ACHN (cell line): ENCODE results near the gene PITPNC1.
A peak's percentile ranks its signal among the peaks of the same experiment; 100 is the strongest.
"Not testable (repeated sequence)": the region's sequence is repeated elsewhere in the genome, so short reads cannot be mapped to it uniquely, and the experiment has no call there.

Experiments
- DNase-seq: peaks from one replicate; pipeline ENCODE4 v3.0.0-alpha.2; 2015
- in situ Hi-C: cut with HindIII; loops from 2 replicates; pipeline ENCODE4 v1.10.0; 2017; ENCODE audit warnings: low sequenced_read_pairs, low pct_ligation_motif_present, low pct_unique_long_range_greater_than_20kb

The PITPNC1 gene

GRCh38 chr17:67390006-67390645 lies 13.0 kb downstream of the PITPNC1 start:
- in situ Hi-C loops = no loop called here
- no peak for DNase-seq

GRCh38 chr17:67390646-67391361 lies 13.7 kb downstream of the PITPNC1 start:
- peak; percentile 58 for DNase-seq
- in situ Hi-C loops = no loop called here

DNA sequence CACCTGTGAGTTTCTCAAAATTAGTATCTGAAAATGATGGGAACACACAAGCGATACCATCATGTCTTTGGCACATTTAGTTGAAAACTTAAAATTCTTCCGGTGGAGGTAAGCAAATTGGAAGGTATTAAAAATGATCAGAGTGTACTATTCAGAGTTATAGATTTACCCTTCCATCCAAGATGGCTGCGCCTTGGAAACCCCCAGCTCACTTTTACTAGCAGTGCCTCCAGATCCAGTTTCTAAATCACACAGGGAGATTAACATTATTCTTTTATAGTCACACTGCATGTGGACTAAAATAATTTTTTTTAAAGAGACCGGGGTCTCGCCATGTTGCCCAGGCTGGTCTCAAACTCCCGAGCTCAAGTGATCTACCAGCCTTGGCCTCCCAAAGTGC lies 15.0 kb downstream of the PITPNC1 start:
- in situ Hi-C loops = no loop called here
- no peak for DNase-seq

- DNase-seq = no peak
- in situ Hi-C loops = no loop called here
Measured at GRCh38 chr17:67393809-67394397, 16.8 kb downstream of the PITPNC1 start.

DNA sequence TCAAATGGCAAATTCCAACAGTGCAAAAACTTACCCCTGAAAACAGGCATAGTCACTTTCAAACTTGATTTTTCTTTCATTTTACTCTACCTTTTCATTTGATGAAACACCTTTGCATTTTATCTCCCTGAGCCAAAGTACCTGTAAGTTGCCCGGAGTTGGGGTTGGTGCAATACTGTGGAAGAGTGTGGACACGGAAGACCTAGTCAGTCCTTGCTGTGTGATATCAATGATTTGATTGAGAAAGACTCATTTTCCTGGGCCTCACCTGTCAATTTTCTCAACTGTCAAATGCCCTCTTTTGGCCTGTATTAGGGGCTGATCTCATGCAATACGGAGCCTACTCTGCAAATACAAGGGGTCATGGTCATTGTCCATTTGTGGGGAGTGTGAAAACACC lies 22.6 kb downstream of the PITPNC1 start:
- in situ Hi-C loops = no loop called here
- no peak for DNase-seq

GRCh38 chr17:67400193-67400592 lies 23.1 kb downstream of the PITPNC1 start:
- in situ Hi-C loops = no loop called here
- DNase-seq = no peak

DNA sequence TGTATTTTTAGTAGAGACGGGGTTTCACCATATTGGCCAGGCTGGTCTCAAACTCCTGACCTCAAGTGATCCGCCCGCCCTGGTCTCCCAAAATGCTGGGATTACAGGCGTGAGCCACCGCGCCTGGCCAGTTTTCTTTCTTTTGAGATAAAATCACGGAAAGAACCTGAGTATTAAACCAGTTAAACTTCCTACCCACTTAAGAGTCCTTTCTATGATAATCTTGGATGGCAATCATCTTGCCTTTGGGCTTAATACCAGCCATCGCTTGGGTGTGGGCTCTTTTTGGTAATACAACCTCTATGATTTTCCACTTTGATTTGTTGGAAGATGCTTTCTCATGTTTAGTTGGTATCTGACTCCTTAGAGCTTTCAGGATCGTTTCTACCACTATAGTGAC lies 24.0 kb downstream of the PITPNC1 start:
- in situ Hi-C loops = no loop called here
- no peak for DNase-seq

DNA sequence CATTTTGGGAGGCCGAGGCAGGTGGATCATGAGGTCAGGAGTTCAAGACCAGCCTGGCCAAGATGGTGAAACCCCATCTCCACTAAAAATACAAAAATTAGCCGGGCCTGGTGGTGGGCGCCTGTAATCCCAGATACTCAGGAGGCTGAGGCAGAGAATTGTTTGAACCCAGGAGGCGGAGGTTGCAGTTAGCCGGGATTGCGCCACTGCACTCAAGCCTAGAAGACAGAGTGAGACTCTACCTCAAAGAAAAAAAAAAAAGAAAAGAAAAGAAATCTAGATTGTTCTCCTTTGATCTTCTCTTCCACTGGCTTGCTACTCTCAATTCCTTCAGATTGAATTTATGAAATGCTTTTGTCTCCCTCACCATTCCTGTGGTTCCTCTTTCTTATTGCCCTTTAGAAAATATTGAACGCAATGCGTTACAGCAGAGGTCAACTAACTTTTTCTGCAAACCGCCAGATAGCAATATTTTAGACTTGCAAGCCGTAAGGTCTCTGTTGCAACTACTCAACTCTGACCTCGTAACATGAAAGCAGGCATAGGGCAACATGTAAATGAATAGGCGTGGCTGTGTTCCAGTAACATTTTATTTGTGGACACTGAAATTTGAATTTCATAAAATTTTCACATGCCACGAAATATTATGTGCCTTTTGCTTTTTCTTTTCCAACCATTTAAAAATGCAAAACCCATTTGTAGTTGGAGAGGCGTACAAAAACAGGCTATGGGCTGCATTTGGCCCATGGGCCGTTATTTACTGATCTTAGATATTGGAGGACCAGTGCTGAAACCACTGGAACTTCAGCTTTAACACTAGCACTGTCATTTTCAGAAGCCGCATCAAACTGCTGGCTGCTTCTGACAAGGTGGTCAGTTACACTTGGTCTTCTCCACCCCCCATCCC lies 24.8 kb downstream of the PITPNC1 start:
- in situ Hi-C loops = no loop called here
- no peak for DNase-seq

DNA sequence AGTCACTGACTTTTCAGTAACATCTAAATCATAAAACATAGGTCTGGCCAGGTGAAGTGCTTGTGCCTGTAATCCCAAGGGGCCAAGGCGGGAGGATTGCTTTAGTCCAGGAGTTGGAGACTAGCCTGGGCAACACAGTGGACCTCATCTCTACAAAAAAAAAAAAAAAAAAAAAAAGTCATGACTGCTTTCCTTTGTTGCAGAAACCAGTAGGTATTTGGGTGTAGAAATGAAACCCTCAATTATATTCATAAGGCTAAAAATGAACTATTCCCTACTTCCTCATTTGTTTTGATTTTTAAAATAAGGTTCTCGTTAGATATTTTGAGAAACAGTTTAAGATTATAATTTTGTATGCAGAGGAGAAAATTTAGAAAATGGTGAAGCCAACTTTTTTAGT lies 26.0 kb downstream of the PITPNC1 start:
- DNase-seq = no peak
- in situ Hi-C loops = no loop called here

- DNase-seq = no peak
- in situ Hi-C loops = no loop called here
Measured at GRCh38 chr17:67403483-67403882, 26.4 kb downstream of the PITPNC1 start.

- DNase-seq, in situ Hi-C loops: not testable (repeated sequence)
Measured at GRCh38 chr17:67408455-67408830, 31.4 kb downstream of the PITPNC1 start.

DNA sequence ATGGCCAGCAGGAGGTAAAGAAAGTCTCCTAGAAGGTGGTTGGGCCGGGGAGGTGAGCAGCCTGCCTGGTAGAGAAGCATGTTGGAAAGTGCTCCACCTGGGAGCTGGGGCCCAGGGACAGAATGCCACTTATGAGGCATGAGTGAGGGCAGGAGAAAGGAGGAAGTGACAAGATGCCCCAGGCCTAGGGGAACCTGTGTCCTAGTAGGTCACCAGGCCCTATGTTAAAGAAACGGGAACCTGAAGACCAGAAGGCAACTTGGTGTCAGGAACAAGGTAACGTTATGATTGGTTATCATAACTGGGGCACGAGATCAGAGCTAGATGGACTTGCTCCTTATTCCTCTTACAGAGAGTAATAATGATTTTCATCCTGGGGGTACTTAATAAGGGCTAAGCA lies 34.3 kb downstream of the PITPNC1 start:
- no peak for DNase-seq
- in situ Hi-C loops = no loop called here

DNA sequence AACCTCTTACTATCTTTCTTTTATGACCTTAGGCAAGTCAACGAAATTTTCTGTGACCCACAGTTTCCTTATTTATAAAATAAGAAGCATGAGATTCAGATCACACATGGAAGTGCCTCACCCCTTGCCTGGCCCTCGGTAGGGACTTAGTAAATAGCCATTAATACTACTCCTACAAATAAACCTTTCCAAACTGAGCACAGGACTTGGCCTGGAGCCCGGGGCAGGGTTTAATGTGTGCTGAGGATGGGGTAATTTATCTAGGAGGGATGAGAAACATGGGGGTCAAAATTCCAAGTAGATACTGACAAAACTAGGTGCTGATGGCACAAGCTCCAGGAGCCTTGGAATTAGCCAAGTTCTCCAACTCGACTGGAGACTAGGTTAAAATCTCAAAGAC lies 35.0 kb downstream of the PITPNC1 start:
- no peak for DNase-seq
- in situ Hi-C loops = no loop called here

- in situ Hi-C loops = no loop called here
- DNase-seq = no peak
Measured at GRCh38 chr17:67412941-67413340, 35.9 kb downstream of the PITPNC1 start.

DNA sequence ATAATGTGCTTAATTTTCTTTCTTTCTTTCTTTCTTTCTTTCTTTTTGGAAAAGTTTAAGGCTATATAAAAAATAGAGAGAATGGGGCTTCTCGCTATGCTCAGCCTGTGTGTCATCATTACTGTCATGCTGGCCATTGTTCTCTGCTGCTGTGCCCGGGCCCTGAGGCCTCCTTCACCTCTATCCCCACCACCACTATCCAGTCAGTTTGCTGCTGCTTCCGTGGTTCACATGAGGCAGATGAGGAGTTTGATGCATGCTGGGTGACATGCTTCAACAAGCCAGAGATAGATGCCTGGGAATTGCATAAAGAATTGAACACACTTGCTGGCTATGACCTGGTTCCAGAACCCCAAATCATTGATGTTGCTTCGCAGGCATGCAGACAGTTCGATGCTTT lies 36.3 kb downstream of the PITPNC1 start:
- DNase-seq = no peak
- in situ Hi-C loops = no loop called here

GRCh38 chr17:67414130-67414529 lies 37.0 kb downstream of the PITPNC1 start:
- in situ Hi-C loops = no loop called here
- DNase-seq = no peak

GRCh38 chr17:67414559-67414958 lies 37.5 kb downstream of the PITPNC1 start:
- in situ Hi-C loops = no loop called here
- no peak for DNase-seq

DNA sequence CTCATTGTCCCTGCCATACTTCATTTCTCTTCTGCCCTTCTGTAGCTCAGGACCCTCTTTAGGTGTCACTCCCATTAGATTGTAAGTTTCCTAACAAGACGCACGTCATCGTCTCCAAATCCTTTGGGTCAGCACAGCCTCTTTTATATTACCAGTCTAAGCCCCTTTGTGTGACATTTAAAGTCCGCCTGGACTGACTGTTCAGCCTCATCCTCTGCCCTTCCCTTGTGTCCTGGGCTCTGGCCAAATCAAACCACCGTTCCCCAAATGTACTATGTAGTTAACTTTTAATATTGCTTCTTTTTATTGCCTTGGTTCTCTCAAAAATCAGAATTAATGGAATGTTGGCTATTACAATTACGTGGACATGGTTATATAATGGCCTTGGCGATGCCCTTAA lies 38.2 kb downstream of the PITPNC1 start:
- DNase-seq = no peak
- in situ Hi-C loops = no loop called here

- in situ Hi-C loops = no loop called here
- DNase-seq = no peak
Measured at GRCh38 chr17:67417507-67417906, 40.4 kb downstream of the PITPNC1 start.
